Stimulated activated CD8-positive, alpha-beta memory T cell treated with anti-CD3 and anti-CD28 coated beads, Interleukin-12 subunit alpha, Interleukin-12 subunit beta, amount 100 ng/mL, for 1 hour (primary cell): Measurements from ENCODE around the gene SLC6A12.
"Not testable (repeated sequence)": the region's sequence is repeated elsewhere in the genome, so short reads cannot be mapped to it uniquely, and the experiment has no call there.

Experiments
- DNase-seq: peaks from one replicate; pipeline ENCODE4 v3.0.0-alpha.2; 2020; ENCODE audit warnings: low read depth

Gene SLC6A12

GRCh38 chr12:214003-214741 lies at the start of gene SLC6A12:
SLC6A12 (minus strand) TSS chr12:214157; CDS start chr12:209986, 4,171 bp downstream.
- DNase-seq = no peak

GRCh38 chr12:263574-263973 lies 49.6 kb upstream of the SLC6A12 start:
- DNase-seq = no peak

- DNase-seq = no peak
Observed at GRCh38 chr12:262817-263216, 48.9 kb upstream of the SLC6A12 start, which contains the start of gene SLC6A13. SLC6A13 (minus strand) TSS chr12:262836; CDS start chr12:260052, 2,784 bp downstream.

GRCh38 chr12:262113-262512 lies 48.2 kb upstream of the SLC6A12 start:
- no peak for DNase-seq

GRCh38 chr12:257521-258321 lies 43.8 kb upstream of the SLC6A12 start:
- no peak for DNase-seq

- no peak for DNase-seq
Observed at GRCh38 chr12:256958-257357, 43.0 kb upstream of the SLC6A12 start.

GRCh38 chr12:256225-256624 lies 42.3 kb upstream of the SLC6A12 start:
- DNase-seq = no peak

- DNase-seq = no peak
Observed at GRCh38 chr12:254912-255311, 41.0 kb upstream of the SLC6A12 start.

GRCh38 chr12:254039-254438 lies 40.1 kb upstream of the SLC6A12 start:
- DNase-seq = no peak

GRCh38 chr12:253116-253831 lies 39.3 kb upstream of the SLC6A12 start:
- no peak for DNase-seq

GRCh38 chr12:252636-253035 lies 38.7 kb upstream of the SLC6A12 start:
- DNase-seq = no peak

GRCh38 chr12:247271-247670 lies 33.3 kb upstream of the SLC6A12 start:
- no peak for DNase-seq

GRCh38 chr12:243381-243780 lies 29.4 kb upstream of the SLC6A12 start:
- DNase-seq = no peak

GRCh38 chr12:242496-242895 lies 28.5 kb upstream of the SLC6A12 start:
- DNase-seq = no peak

- no peak for DNase-seq
Observed at GRCh38 chr12:241266-241665, 27.3 kb upstream of the SLC6A12 start.

- DNase-seq = no peak
Observed at GRCh38 chr12:240566-240965, 26.6 kb upstream of the SLC6A12 start.

- no peak for DNase-seq
Observed at GRCh38 chr12:238736-239398, 24.9 kb upstream of the SLC6A12 start.

GRCh38 chr12:238116-238515 lies 24.2 kb upstream of the SLC6A12 start:
- no peak for DNase-seq

- no peak for DNase-seq
Observed at GRCh38 chr12:237026-237815, 23.3 kb upstream of the SLC6A12 start.

- no peak for DNase-seq
Observed at GRCh38 chr12:236445-236844, 22.5 kb upstream of the SLC6A12 start.

- DNase-seq = not testable (repeated sequence)
Observed at GRCh38 chr12:235967-236366, 22.0 kb upstream of the SLC6A12 start.
